ENCODE measurements around the gene F8.
"Not testable (repeated sequence)": the region's sequence is repeated elsewhere in the genome, so short reads cannot be mapped to it uniquely, and the experiment has no call there.

Gene F8

DNA sequence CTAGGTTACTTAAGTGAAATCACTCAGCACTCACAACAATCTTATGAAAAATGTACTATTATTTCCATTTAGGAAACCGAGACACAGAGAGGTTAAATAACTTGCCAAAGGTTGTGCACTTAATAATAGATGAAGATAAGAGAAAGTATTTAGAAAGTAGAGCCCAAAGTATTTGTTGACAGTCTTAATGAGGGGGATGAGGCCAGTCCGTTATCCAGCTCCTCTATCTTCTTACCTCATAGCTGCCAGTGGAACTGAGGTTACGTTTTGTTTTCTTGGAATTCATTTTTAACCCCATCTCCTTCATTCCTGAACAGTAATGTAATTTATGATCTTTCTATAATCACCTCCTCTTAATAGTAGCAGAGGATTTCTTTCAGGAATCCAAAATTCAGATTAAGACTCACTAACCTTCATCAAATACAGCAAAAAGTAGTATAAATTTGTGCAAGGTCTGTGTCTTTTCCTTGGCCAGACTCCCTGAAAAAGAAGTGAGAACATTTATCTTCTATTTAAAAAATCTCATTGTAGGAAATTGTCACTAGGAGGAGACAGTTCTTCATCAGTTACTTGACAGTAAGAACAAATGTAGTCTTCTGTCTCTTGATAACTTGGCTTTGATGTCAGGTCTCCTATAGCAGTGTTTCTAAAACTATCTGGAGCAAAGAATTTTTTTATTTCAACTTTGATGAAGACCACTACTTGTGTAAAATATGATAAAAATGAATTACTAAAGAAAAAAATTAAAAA, 35.5 kb downstream of the F8 start:
- DNase-seq (ENCODE audit: low read depth) = no peak

GRCh38 chrX:154981116-154981411, 41.5 kb downstream of the F8 start:
- no peak for DNase-seq (ENCODE audit: low read depth)

GRCh38 chrX:154980330-154981115, 42.0 kb downstream of the F8 start:
- DNase-seq (ENCODE audit: low read depth) = peak; percentile 62

DNA sequence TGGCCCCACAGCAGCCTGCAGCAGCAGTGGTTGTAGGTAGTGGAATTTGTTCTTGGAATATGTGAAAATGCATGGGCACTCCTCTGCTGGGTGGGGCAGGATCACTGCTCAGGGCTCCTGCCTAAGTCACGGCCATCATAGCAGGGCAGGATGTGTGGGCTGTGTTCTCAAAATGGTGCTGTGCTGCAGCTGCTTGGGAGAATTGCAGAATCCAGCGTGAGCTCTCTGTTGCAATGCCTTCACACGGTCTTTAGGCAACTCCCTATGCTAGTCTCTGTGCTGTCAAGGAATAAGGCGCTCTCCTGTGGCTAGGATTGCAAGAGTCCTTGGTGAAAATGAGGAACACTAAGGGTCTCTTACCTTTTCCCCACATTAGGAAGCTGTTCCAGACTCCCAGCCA, 42.9 kb downstream of the F8 start:
- no peak for DNase-seq (ENCODE audit: low read depth)

- no peak for DNase-seq (ENCODE audit: low read depth)
These were observed 54.2 kb downstream of the F8 start for GRCh38 chrX:154968353-154968752.

DNA sequence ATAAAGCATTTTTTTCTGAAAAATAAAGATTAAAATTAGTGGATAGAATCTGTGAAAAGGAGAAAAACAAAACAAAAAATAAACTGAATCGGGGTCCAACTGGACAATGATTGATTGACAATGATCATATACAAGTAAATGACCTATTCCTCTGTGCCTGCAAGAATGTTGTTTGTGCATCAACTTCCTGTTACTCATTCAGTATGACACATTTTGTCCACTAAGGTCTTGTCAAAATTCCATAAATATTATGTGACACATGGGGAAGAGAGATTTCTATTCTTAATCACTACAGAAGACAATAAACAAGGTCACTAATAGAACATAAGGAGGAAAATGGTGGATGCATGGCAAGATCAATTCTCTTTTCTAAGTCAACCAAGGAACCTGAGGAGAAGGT, 54.9 kb downstream of the F8 start:
- DNase-seq (ENCODE audit: low read depth) = no peak

GRCh38 chrX:154961947-154962346, 60.6 kb downstream of the F8 start:
- no peak for DNase-seq (ENCODE audit: low read depth)

- not testable (repeated sequence) for DNase-seq (ENCODE audit: low read depth)
These were observed 66.7 kb downstream of the F8 start for GRCh38 chrX:154955799-154956198.

- DNase-seq (ENCODE audit: low read depth) = not testable (repeated sequence)
These were observed 83.3 kb downstream of the F8 start for GRCh38 chrX:154939265-154939664.

- DNase-seq (ENCODE audit: low read depth) = not testable (repeated sequence)
These were observed 97.8 kb downstream of the F8 start for GRCh38 chrX:154924771-154925170.

DNA sequence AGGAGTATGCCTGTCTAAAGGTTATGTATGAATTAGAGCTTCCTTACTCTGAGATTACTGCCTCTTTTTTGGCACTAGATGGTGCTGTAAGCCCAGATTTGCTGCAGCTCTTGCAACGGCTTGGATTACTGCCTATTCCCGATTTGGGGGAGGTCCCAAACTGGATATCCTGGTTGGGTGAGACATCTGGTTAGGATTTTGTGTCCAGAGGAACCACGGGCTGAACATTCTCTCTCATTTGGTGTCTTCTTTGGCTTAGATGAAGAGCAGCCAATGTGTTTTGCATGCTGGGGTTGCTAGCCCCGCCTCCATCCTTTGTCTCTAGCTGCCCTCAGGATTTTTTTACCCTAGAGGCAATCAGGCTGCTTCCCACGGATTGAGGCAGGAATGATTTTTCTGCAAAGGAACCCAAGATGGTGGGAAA, 104.5 kb downstream of the F8 start:
- no peak for DNase-seq (ENCODE audit: low read depth)

DNA sequence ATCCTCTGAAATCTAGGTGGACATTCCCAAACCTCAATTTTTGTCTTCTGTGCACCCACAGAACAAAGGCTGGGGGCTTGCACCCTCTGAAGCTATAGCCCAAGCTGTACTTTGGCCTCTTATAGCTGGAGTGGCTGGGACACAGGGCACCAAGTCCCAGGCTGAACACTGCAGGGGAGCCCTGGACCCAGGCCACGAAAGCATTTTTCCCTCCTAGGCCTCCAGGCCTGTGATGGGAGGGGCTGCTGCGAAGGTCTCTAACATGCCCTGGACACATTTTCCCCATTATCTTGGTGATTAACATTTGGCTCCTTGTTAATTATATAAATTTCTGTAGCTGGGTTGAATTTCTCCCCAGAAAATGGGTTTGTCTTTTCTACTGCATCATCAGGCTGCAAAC, 108.5 kb downstream of the F8 start:
- no peak for DNase-seq (ENCODE audit: low read depth)

DNA sequence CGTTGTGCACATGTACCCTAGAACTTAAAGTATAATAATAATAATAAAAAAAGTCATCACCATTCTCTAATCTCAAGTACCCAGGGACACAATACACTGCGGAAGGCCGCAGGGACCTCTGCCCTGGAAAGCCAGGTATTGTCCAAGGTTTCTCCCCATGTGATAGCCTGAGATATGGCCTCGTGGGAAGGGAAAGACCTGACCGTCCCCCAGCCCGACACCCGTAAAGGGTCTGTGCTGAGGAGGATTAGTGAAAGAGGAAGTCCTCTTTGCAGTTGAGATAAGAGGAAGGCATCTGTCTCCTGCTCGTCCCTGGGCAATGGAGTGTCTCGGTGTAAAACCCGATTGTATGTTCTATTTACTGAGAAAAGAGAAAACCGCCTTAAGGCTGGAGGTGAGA, 112.0 kb downstream of the F8 start:
- DNase-seq (ENCODE audit: low read depth) = not testable (repeated sequence)

DNA sequence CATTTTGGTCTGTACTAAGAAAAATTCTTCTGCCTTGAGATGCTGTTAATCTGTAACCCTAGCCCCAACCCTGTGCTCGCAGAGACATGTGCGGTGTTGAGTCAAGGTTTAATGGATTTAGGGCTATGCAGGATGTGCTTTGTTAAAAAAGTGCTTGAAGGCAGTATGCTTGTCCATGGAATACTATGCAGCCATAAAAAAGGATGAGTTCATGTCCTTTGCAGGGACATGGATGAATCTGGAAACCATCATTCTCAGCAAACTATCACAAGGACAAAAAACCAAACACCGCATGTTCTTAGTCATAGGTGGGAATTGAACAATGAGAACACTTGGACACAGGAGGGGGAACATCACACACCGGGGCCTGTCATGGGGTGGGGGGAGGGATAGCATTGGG, 112.5 kb downstream of the F8 start:
- DNase-seq (ENCODE audit: low read depth) = not testable (repeated sequence)

DNA sequence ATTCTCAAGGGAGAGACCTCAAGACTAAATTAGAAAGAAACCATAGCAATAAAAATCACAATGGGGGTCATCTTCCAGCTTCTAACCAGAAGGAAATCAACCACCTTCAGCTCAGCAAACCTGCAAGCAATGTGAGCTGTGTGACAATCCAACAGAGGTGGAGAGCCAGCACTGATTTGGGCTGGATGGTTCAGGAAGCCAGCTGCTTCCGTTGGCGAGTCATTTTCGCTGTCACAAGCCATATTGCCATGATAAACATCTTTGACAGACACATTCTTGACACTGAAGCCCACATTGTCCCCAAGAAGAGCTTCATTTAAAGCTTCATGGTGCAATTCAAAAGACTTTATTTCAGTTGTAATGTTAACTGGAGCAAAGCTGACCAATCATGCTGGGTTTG, 113.7 kb downstream of the F8 start:
- no peak for DNase-seq (ENCODE audit: low read depth)

DNA sequence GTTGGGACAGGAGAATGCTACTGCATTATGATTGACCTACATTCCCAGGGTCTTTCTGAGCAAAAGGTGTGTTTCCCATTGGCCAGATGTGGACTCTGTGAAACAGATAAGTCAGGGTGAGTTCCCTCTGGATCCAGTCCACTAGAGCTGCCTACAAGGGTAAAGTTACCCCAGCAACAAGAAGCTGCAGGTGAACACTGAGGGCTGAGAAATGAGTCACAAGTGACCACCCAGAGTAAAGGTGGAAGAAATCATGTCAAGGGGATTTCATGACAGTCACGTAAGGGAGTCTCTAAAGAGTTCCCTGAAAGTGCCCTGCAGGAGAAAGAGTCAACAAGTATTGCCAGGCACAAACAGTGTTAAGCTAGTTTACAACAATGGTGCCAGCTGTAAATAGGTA, 120.1 kb downstream of the F8 start:
- DNase-seq (ENCODE audit: low read depth) = no peak

- DNase-seq (ENCODE audit: low read depth) = no peak
These were observed 122.2 kb downstream of the F8 start for GRCh38 chrX:154900323-154900722.

GRCh38 chrX:154892296-154892695, 130.2 kb downstream of the F8 start:
- no peak for DNase-seq (ENCODE audit: low read depth)

DNA sequence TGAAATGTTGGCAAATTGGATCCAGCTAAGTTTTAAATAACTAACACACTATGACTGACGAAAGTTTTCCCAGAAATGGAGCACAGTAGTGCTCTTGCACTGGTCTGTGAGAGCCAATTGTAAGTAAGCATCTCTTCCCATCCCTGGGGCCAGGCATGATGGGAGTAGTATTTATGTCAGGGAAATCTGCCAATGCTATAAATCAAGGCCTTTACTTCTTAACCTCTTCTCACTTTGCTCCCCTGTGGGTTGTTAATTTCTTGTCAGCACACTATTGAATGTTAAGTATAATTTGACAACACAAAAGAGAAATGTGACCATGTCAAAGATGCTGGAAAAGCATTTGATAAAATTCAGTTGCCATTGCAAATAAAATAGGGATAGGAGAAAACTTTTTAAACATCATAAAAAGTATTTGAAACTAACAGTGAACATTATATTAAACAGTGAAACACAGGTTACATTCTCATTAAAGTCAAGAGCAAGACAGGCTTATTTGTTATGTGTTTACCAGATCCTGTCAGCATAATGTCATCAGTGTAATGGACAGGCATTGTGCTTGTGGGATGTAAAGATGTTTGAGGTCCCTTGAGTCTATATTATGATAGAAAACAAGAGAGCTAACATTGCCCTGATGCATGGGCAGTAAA, 131.4 kb downstream of the F8 start:
- no peak for DNase-seq (ENCODE audit: low read depth)

GRCh38 chrX:154886789-154887221, 135.7 kb downstream of the F8 start:
- DNase-seq (ENCODE audit: low read depth) = not testable (repeated sequence)

GRCh38 chrX:154886069-154886788, 136.3 kb downstream of the F8 start, which contains the start of gene F8A1:
Gene F8A1 (plus strand): TSS chrX:154886355. CDS start chrX:154886375, 20 bp downstream.
- DNase-seq (ENCODE audit: low read depth) = peak; percentile 12

GRCh38 chrX:154885549-154885948, 137.0 kb downstream of the F8 start:
- not testable (repeated sequence) for DNase-seq (ENCODE audit: low read depth)
